NOMO-1 treated with DMSO at 0.1 percent for 48 hours (cell line): ENCODE measurements around the gene OPN1MW.
"Not testable (repeated sequence)": the region's sequence is repeated elsewhere in the genome, so short reads cannot be mapped to it uniquely, and the experiment has no call there.

ENCODE experiments used
- DNase-seq: peaks from one replicate; lab custom pipeline; 2025; ENCODE audit not compliant: unreplicated experiment; lab: John Stamatoyannopoulos, UW

The OPN1MW gene

GRCh38 chrX:154182296-154182695 lies at the start of gene OPN1MW:
Gene OPN1MW (plus strand): TSS chrX:154182596. CDS start chrX:154182678, 82 bp downstream.
- DNase-seq: not testable (repeated sequence)

DNA sequence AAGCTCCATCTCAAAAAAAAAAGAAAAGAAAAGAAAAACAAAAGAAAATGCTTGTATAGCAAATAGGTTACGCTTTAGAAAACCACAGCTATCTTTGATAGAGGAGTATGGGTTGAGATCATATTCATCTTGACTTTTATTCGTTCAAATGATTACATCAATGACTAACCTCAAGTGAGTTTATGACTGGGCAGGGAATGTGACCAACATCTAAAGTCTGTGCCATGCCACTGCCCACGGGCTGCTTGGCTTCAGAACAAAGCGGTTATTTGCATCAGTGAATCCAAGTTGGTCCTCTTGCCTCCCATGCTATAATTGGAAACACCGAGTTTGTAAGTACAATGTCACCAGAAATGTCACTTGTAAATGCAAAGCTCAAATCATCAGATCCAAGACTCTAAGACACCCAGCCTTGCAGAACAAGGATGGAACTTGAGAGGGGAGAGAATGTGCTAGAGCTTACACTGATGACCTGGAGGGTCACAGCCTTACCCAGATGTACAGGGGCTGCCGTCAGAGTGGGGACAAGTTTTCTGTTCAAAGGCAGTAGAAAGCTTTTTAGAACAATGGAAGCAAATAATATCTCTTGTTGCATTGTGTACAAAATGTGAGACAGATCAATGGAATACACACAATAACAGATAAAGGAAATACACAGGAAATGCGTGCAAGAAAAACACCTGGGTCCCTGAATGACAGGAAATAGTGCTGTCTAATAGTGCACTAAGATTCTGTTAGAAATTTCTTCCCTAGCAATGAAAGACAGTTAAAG lies 46.8 kb upstream of the OPN1MW start:
- no peak for DNase-seq

- DNase-seq: peak; percentile 33
Observed at GRCh38 chrX:154136627-154137161, 45.7 kb upstream of the OPN1MW start.

GRCh38 chrX:154138857-154139256 lies 43.5 kb upstream of the OPN1MW start:
- DNase-seq: no peak

DNA sequence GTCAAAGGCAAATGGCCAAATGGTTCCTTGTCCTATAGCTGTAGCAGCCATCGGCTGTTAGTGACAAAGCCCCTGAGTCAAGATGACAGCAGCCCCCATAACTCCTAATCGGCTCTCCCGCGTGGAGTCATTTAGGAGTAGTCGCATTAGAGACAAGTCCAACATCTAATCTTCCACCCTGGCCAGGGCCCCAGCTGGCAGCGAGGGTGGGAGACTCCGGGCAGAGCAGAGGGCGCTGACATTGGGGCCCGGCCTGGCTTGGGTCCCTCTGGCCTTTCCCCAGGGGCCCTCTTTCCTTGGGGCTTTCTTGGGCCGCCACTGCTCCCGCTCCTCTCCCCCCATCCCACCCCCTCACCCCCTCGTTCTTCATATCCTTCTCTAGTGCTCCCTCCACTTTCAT lies 42.2 kb upstream of the OPN1MW start:
- no peak for DNase-seq

- no peak for DNase-seq
Observed at GRCh38 chrX:154140742-154141141, 41.7 kb upstream of the OPN1MW start.

DNA sequence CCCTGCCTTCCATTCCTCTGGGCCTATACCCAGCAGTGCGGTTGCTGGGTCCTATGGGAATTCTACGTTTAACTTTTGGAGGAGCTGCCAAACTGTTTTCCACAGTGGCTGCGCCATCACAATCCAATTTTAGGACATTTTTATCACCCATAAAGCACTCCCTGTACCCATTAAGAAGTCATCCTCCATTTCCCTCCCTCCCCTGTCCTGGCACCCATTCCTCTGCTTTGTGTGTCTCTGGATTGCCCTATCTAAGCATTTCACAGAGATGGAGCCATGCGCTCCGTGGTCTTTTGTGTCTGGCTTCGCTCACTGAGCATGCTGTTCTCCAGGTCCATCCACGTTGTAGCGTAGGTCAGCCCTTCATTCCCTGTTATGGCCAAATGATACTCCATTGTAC lies 40.0 kb upstream of the OPN1MW start:
- DNase-seq: no peak

- no peak for DNase-seq
Observed at GRCh38 chrX:154142950-154143745, 39.2 kb upstream of the OPN1MW start.

DNA sequence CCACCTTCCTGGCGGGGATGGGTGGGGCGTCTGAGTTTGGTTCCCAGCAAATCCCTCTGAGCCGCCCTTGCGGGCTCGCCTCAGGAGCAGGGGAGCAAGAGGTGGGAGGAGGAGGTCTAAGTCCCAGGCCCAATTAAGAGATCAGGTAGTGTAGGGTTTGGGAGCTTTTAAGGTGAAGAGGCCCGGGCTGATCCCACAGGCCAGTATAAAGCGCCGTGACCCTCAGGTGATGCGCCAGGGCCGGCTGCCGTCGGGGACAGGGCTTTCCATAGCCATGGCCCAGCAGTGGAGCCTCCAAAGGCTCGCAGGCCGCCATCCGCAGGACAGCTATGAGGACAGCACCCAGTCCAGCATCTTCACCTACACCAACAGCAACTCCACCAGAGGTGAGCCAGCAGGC lies 38.4 kb upstream of the OPN1MW start, which contains the start of gene OPN1LW:
Gene OPN1LW (plus strand): TSS at position 234 of the 400 bp plus-strand sequence. CDS start 41 bp downstream, at position 275.
- not testable (repeated sequence) for DNase-seq

GRCh38 chrX:154151030-154151429 lies 31.4 kb upstream of the OPN1MW start:
- not testable (repeated sequence) for DNase-seq

DNA sequence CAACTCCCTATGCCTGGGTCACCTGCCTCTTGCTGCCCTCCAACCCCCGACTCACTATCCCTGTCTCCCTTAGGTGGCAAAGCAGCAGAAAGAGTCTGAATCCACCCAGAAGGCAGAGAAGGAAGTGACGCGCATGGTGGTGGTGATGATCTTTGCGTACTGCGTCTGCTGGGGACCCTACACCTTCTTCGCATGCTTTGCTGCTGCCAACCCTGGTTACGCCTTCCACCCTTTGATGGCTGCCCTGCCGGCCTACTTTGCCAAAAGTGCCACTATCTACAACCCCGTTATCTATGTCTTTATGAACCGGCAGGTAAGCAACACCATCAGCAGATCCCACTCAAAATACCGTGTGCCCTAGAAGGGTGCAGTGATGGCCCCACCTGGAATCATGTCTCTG lies 26.2 kb upstream of the OPN1MW start:
- not testable (repeated sequence) for DNase-seq

DNA sequence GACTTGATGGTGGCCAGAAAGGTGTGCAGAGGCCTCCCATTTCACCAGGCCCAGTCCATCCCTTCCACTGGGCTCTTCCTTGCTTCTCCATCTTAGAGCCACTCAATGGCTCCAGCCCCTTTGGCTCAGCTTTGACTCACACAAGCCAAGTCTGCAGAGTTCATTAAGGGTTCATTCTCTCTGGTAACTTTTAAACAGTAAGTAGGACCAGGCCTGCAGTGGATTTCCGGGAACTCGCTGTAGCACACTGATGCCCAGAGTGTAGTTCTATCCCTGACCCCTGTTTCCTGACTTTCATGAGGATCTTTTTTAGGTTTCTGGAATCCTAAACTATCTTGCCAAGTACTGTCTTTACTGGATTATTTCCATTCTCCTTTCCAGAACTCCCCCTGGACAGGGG lies 25.2 kb upstream of the OPN1MW start:
- not testable (repeated sequence) for DNase-seq

DNA sequence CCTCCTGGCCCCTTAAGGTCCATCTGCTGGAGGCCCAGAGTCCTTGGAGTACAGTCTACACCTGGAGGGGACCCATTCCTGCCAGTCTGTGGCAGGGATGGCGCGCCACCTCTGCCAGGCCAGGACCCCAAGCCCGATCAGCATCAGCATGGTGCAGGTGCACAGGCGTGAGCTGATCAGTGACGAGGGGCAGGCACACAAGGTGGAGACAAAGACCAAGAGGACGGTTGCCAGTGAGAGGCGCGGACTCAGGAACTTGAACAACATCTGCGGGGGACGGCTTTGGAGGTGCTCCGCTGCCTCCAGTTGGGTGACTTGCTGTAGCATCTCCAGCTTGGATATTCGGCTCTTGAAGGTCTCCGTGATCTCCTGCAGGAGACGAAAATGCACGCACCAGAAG lies 23.1 kb upstream of the OPN1MW start:
- DNase-seq: not testable (repeated sequence)

DNA sequence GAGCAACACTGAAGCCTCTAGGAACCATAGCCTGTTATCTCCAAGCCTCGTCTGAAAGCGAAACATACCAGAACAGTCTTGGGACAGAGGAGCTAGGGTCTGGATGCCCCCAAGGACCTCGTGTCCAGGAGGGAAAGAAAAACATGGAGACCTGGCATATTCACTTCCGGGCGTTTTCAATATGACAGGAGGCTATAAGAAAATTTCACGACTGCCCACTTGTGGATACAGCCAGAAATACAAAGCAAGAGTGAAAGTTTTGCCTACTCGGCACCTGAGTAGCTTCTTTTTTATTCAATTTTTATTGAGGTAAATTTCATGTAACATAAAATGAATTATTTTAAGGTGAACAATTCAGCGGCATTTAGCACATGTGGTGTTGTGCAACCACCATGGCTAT lies 17.5 kb upstream of the OPN1MW start:
- not testable (repeated sequence) for DNase-seq

DNA sequence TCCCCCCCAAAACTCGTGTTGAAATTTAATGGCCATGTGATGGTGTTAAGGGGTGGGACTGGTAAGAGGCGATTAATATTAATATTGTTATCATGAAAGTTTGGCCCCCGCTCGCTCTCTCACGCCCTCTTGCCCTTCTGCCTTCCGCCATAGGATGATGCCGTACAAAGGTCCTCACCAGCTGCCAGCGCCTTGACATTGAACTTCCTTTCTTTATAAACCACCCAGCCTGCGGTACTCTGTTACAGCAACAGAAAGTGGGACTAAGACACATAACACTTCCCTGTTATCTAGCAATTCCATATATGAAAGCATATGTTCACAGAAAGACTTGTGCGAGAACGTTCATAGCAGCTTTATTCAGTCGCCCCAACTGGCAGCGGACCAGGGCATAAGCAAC lies 14.0 kb upstream of the OPN1MW start:
- not testable (repeated sequence) for DNase-seq

GRCh38 chrX:154172535-154172943 lies 9.9 kb upstream of the OPN1MW start:
- DNase-seq: not testable (repeated sequence)

DNA sequence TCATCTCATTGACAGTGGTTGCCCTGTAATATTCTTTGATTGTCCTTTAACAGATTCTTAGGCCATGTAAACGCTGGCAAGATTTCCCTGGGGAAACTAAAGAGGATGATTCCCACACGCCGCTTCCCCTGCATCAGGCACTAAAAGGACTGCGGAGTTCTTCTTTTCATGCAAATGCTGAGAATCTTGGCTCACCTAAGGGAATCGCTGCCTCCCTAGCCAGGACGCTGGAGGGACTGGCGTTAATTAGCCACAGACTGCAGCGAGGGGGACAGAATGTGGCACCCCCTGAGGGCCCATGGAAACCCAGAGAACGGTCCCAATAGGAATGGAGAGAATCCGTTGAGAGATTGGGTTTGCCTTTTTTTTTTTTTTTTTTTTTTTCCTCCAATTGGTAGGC lies 8.0 kb upstream of the OPN1MW start:
- not testable (repeated sequence) for DNase-seq

- not testable (repeated sequence) for DNase-seq
Observed at GRCh38 chrX:154183794-154184193, 1.4 kb downstream of the OPN1MW start.

DNA sequence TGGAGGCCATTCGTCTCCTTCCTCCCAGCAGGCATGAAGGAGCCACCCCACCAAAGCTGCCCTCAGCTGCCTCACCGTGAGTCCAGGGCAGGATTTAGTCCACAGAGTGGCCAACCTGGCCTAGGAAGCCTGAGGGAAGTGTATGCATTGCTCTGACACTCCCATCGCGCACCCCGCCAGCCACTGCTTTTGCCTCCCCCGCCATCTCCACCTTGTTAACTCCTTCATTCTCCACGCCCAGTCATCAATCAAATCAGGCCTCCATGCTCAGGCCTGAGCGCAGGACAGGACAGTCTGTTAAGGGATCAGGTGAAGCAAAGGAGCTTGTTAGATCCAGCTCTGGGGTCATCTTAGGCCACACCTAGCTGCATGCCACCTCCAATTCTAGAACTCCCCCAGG lies 10.4 kb downstream of the OPN1MW start:
- not testable (repeated sequence) for DNase-seq

DNA sequence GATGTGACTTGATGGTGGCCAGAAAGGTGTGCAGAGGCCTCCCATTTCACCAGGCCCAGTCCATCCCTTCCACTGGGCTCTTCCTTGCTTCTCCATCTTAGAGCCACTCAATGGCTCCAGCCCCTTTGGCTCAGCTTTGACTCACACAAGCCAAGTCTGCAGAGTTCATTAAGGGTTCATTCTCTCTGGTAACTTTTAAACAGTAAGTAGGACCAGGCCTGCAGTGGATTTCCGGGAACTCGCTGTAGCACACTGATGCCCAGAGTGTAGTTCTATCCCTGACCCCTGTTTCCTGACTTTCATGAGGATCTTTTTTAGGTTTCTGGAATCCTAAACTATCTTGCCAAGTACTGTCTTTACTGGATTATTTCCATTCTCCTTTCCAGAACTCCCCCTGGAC lies 11.9 kb downstream of the OPN1MW start:
- not testable (repeated sequence) for DNase-seq

DNA sequence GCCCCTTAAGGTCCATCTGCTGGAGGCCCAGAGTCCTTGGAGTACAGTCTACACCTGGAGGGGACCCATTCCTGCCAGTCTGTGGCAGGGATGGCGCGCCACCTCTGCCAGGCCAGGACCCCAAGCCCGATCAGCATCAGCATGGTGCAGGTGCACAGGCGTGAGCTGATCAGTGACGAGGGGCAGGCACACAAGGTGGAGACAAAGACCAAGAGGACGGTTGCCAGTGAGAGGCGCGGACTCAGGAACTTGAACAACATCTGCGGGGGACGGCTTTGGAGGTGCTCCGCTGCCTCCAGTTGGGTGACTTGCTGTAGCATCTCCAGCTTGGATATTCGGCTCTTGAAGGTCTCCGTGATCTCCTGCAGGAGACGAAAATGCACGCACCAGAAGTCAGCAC lies 14.1 kb downstream of the OPN1MW start:
- DNase-seq: not testable (repeated sequence)
